Mononuclear cell (primary cell): ENCODE results near the gene P4HA3. TPM values are rescaled to one million over a fixed set of nuclear protein-coding genes. Genes with fewer than 3 reads are reported as not detected.

ENCODE experiments used
- H3K27me3 ChIP-seq: 2 replicates; pipeline ENCODE4 v1.6.0; 2011; ENCODE audit warnings: low read length, control low read depth; ENCODE audit not compliant: insufficient read depth
- H3K4me1 ChIP-seq: 2 replicates; pipeline ENCODE4 v1.5.1; 2011; ENCODE audit warnings: mild to moderate bottlenecking, low read length, control low read depth; ENCODE audit not compliant: insufficient read depth
- H3K4me3 ChIP-seq: 2 replicates; pipeline ENCODE4 v1.5.1; 2011; ENCODE audit warnings: mild to moderate bottlenecking, low read length, moderate library complexity
- H3K9me3 ChIP-seq: 2 replicates; pipeline ENCODE4 v1.5.1; 2011; ENCODE audit warnings: low read depth, mild to moderate bottlenecking, control low read depth, low read length
- total RNA-seq: library from RNA; depleted of rRNA; stranded (reverse); fragments of >200 nt; gene quantifications from one replicate; pipeline ENCODE4 v1.2.3, GENCODE V29; 2012

P4HA3 gene
- total RNA-seq, 1 donor: 0.10 TPM

GRCh38 chr11:74325649-74326645 is 14.5 kb upstream of the P4HA3 start:
- H3K27me3 ChIP-seq: no peaks in the 10 kb centered on the region
- H3K4me3 ChIP-seq: no peak overlapping the region
- H3K4me1 ChIP-seq: no peaks in the 10 kb centered on the region
- H3K9me3 ChIP-seq: no peaks in the 10 kb centered on the region

DNA sequence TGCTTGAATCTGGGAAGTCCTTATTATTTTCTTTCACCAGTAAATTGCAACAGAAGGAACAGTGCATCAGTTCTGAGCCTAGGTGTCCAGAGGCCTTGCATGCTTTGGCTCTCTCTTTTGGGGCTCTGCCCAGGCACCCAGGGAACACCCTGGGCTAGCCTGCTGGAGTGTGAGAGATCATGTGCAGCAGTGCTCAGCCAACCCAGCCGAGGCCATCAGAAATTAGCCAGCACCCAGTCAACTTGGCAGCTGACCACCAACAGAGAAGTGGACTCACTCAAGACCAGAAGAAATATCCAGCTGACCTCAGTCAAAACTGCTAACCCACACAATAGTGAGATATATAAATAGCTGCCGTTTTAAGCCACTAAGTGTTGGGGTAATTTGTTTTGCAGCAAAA is 11.2 kb upstream of the P4HA3 start:
- no peaks in the 10 kb centered on the region for H3K4me1 ChIP-seq
- no peak overlapping the region for H3K4me3 ChIP-seq
- no peaks in the 10 kb centered on the region for H3K9me3 ChIP-seq
- H3K27me3 ChIP-seq: no peaks in the 10 kb centered on the region

DNA sequence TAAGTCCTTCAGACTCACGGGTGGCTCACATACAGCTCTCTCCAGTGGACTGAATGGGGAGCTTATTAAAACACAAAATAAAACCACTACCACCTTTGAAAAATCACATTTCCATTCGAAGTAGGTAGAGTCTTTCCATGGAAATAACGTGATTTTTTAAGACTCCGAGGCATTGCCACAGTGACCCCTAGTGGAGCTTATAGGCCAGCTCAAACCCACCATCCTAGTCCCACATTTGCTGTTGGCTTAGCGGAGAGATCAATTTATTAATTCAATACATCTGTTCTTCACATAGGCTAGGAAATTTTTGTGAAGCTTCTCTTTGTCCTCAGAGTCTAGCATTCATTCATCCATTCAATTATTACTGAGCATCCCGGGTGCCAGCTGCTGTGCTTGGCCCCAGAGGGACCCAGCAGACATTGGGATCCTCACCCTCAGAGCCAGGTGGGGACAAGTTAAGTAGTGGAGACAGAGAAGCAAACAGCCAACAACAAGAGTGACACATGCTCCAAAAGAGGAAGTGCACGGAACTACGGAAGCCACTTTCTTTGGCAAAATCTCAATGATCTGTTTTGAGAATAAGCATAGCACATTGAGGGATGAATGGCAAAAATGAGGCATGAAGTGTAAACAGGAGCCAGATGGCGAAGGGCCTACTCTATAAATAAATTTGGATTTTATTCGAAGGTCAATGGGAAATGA is 10.2 kb upstream of the P4HA3 start:
- H3K4me1 ChIP-seq: no peaks in the 10 kb centered on the region
- H3K27me3 ChIP-seq: peaks cover 3% of the 10 kb centered on the region
- peaks cover 9% of the 10 kb centered on the region for H3K9me3 ChIP-seq
- no peak overlapping the region for H3K4me3 ChIP-seq

DNA sequence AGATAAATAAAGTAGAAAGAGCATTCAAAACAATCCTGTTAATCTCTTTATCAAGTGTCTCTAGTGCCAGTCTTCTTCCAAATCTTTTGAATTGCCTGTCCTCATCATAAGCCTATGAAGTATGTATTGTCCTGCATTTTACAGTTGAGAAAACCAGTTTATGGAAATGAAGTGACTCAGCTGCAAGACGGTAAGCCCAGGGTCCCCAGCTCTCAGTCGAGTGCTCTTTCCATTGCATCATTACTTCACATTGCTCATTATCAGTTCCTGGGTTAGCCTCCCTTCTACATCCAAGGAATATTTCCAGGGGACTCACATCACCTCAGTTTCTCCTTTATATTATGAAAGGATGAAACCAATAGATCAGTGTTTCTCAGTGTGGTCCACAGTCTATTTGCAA is 9.1 kb upstream of the P4HA3 start:
- Histone ChIP-seq H3K4me3 (no peak overlapping the region), H3K27me3 (peaks cover 3% of the 10 kb centered on the region), H3K9me3 (peaks cover 15% of the 10 kb centered on the region), H3K4me1 (no peaks in the 10 kb centered on the region)

GRCh38 chr11:74319139-74319816 is 7.8 kb upstream of the P4HA3 start:
- Histone ChIP-seq H3K4me1 (no peaks in the 10 kb centered on the region), H3K27me3 (peaks cover 3% of the 10 kb centered on the region), H3K9me3 (peaks cover 15% of the 10 kb centered on the region), H3K4me3 (no peak overlapping the region)

DNA sequence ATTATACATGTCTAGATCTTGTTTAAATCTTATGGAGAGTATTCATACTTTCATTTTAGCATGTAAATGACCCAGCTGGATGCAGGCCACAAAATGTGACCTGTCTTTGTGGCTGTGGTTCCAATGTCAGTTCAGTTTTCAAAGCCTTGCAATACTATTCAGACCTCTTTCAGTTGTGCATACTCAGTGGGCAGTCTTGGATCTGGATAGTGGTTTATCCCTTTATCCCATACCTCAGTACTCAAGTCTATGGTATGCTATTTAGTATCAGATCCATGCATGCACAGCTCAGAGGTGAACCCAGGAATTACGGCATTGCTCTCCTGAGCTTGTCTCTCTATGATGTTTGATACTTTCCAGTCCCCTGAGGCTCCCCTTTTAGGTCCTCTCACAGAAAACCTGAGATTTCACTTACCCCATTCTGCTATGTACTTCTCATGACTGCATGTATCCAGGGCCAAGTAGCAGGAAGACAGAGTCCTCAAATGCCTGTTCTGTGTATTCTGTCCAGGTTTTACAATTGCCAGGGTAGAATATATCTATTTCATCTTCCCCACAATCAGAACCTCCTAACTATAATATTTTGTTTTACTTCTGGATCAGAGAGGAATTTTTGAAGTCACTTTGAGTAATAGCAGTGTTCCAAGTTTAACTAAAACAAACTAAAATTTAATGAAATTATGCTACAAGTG is 6.9 kb upstream of the P4HA3 start:
- Histone ChIP-seq H3K27me3 (peaks cover 3% of the 10 kb centered on the region), H3K9me3 (peaks cover 15% of the 10 kb centered on the region), H3K4me3 (no peak overlapping the region)

DNA sequence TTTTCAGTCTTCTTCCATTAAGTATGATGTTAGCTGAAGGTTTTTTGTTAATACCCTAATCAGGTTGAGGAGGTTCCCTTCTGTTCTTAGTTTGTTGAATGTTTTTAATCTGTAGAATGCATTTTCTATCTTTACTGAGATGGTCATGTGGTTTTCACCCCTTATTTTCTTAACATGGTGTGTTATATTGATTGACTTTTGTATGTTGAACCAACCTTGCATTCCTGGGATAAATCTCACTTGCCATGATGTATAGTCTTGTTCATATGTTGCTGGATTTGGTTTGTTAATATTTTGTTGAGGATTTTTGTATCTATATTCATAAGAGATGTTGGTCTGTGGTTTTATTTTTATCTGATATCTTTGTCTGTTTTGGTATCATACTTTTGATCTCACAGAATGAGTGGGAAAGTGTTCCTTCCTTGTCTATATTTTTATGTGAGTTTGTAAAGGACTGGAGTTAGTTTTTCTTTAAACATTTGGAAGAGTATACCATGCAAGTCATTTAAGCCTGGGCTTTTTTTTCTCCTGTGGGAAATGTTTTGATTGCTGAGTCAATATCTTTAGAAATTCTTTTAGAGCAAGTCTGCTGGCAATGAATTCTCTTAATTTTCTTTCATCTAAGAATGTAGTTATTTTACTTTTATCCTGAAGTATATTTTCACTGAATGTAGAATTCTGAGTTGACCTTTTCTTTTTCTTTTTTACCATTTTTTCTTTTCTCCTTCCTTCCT is 5.5 kb upstream of the P4HA3 start:
- peaks cover 2% of the 10 kb centered on the region for H3K4me1 ChIP-seq
- no peak overlapping the region for H3K4me3 ChIP-seq
- peaks cover 15% of the 10 kb centered on the region for H3K9me3 ChIP-seq
- peaks cover 3% of the 10 kb centered on the region for H3K27me3 ChIP-seq

More for the DNA sequence above, 6.9 kb upstream of the P4HA3 start:
- H3K4me1 ChIP-seq: no peaks in the 10 kb centered on the region

DNA sequence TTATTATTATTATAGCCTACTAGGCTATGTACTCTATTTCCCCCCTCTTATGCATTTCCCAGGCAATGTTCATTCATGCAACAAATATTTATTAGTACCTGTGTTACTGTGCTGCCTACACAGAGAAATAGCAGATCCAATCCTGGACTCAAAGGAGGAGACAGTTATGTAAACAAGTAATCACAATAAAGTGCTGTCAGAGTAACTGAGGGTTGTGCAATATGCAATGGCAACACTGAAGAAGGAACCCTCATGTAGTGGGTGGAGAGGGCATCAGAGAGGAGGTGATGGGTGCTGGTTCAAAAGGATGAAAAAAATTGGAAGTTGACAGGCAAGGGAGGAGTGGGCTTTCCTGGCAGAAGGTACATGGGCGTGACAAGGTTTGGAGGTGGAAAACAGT is 886 bp upstream of the P4HA3 start:
- Histone ChIP-seq H3K9me3 (peaks cover 13% of the 10 kb centered on the region), H3K27me3 (peaks cover 32% of the 10 kb centered on the region), H3K4me3 (no peak overlapping the region), H3K4me1 (peaks cover 12% of the 10 kb centered on the region)

DNA sequence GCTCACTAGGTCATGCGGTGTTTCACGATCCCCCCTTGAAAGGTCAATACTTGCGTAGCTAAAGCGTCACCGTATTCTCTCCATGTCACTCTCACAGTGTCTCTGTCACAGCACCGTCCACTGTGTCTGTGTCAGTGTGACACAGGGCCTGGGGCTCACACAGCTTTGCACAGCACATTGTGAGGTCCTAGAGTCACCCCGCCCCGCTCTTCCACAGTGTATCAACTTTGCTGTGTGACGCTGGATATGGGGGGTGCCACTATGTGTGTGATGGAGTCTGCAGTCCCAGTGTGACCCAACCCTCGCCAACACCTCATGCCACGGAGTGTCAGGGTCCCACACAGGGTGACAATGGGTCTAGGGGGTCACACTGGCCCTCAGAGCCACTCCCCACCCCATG is 583 bp downstream of the P4HA3 start:
- peaks cover 37% of the 10 kb centered on the region for H3K27me3 ChIP-seq
- peaks cover 12% of the 10 kb centered on the region for H3K4me1 ChIP-seq
- no peaks in the 10 kb centered on the region for H3K9me3 ChIP-seq
- H3K4me3 ChIP-seq: no peak overlapping the region

DNA sequence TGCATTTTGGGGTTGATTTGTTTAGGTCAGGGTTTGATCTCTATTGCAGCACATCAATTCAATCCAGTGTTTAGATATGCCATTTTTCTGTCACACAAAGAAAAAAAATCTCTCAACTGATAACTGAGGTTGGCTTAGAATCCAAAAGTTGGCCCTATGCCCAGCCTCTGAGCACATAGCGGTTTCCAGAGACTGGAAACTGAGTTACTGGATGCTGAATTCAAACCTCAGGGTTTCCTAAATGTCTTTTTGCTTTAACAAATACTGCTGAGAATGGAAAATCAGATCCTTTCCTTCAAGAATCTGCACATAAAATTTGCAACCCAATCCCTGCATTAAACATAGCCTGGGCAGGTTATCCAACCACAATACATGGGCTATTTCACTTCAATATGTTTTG is 4.0 kb downstream of the P4HA3 start:
- H3K4me1 ChIP-seq: peaks cover 12% of the 10 kb centered on the region
- peaks cover 43% of the 10 kb centered on the region for H3K27me3 ChIP-seq
- no peaks in the 10 kb centered on the region for H3K9me3 ChIP-seq
- no peak overlapping the region for H3K4me3 ChIP-seq

DNA sequence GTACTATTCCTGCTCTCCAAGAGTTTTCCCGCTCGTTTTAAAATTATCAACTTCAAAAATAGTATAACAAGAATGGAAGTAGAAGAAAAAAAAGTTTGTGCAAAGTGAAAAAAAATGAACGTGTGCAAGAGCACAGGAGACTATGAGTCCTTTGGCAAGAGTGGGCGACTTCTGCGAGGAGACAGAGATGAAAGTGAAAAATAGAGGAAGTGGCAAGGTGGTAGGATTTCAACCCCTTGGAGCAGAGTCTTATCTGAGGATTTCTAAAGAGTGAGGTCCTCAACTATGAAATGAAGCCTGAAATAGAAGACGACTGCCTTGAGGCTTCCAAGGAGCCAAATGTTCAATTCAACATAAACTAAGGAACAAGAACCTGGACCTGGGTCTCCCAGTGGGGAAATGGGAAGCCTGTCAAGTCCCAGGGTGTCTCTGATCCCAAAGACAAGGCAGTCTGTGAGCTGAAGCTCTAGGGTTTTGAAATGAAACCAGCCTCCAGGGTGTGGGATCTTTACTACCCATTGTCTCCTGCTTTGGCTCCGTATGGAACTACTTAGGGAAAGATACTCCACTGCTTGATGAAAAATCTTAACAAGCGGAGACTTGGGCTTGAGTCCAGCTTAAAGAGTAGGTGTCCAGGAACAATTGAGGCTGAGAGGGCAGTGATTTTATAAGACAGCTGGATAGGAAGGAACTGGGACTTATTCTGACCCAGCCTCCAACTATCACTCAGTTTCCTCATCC is 4.8 kb downstream of the P4HA3 start:
- Histone ChIP-seq H3K9me3 (no peaks in the 10 kb centered on the region), H3K27me3 (peaks cover 40% of the 10 kb centered on the region), H3K4me3 (no peak overlapping the region), H3K4me1 (peaks cover 7% of the 10 kb centered on the region)

DNA sequence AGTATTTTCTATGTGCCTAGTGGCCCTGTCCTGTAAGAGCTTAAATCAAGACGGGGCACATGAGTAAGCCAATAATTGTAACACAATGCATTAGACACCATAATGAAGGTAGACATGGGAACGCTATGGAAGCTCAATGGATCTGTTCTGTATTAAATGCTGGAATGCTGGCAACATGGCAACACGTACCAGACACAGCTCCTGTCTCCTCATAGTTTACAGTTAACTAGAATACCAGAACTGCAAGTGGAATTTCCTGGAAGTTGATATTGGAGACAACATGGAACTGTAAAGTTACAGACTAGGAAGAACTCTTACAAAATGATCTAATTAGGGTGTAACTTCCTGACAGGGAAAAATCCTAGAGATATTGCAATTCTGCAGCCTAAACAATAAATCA is 12.4 kb downstream of the P4HA3 start:
- no peaks in the 10 kb centered on the region for H3K4me1 ChIP-seq
- H3K4me3 ChIP-seq: no peak overlapping the region
- H3K27me3 ChIP-seq: no peaks in the 10 kb centered on the region
- H3K9me3 ChIP-seq: no peaks in the 10 kb centered on the region

GRCh38 chr11:74297484-74297883 is 14.0 kb downstream of the P4HA3 start:
- H3K4me1 ChIP-seq: no peaks in the 10 kb centered on the region
- no peaks in the 10 kb centered on the region for H3K27me3 ChIP-seq
- H3K9me3 ChIP-seq: no peaks in the 10 kb centered on the region
- no peak overlapping the region for H3K4me3 ChIP-seq
